ENCODE data around the gene MBOAT1. TPM values are rescaled to one million over a fixed set of nuclear protein-coding genes. Genes with fewer than 3 reads are reported as not detected.

The MBOAT1 gene
- total and polyA plus RNA-seq, 2 of the 13 experiments (the other 11 are each of a cell fraction or from before 2014, with no cell fraction given) = not detected

DNA sequence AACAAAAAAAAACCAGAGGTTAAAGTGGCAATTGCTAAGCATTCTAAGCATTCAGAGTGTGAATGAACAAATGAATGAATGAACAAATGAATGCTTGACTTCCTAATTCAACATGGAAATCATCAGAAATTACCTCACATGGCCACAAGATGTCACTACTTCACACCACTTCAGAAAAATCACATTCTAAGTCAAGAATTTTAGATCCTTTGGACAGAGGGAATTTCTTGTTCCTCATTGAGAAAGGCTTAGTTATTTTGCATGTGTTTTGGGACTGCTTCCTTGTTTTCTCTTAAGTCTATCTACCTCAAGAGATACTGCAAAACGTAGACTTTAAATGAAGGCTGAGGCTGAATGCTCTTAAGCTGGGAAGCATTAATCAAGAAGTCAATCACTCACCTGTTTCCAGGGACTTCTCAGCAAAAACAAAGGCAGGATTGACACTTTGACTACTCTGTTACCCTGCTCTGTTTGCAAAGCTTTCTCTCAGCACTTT, 120.2 kb downstream of the MBOAT1 start (continued):
- TF ChIP-seq, protein P1, sequence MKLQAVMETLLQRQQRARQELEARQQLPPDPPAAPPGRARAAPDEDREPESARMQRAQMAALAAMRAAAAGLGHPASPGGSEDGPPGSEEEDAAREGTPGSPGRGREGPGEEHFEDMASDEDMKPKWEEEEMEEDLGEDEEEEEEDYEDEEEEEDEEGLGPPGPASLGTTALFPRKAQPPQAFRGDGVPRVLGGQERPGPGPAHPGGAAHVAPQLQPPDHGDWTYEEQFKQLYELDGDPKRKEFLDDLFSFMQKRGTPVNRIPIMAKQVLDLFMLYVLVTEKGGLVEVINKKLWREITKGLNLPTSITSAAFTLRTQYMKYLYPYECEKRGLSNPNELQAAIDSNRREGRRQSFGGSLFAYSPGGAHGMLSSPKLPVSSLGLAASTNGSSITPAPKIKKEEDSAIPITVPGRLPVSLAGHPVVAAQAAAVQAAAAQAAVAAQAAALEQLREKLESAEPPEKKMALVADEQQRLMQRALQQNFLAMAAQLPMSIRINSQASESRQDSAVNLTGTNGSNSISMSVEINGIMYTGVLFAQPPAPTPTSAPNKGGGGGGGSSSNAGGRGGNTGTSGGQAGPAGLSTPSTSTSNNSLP (IDR thresholded peaks at IDR 0.05; ENCODE audit: low read depth, low read length) = peak; percentile 67; the same call in 1 of the 2 replicates
- TF ChIP-seq STAG1 (CRISPR knock-in tag; IDR thresholded peaks at IDR 0.05) = peak; percentile 80
- TF ChIP-seq RBFOX2 (IDR thresholded peaks at IDR 0.05; ENCODE audit: low read depth, low read length) = no peak
- TF ChIP-seq MIXL1 (CRISPR knock-in tag; IDR thresholded peaks at IDR 0.05) = 0 out of 2 replicates have a peak, but pooled peaks have one; percentile 25
- TF ChIP-seq MEF2D (CRISPR knock-in tag; IDR thresholded peaks at IDR 0.05) = no peak
- TF ChIP-seq RELA (CRISPR knock-in tag; IDR thresholded peaks at IDR 0.05) = no peak
- TF ChIP-seq, protein P2, sequence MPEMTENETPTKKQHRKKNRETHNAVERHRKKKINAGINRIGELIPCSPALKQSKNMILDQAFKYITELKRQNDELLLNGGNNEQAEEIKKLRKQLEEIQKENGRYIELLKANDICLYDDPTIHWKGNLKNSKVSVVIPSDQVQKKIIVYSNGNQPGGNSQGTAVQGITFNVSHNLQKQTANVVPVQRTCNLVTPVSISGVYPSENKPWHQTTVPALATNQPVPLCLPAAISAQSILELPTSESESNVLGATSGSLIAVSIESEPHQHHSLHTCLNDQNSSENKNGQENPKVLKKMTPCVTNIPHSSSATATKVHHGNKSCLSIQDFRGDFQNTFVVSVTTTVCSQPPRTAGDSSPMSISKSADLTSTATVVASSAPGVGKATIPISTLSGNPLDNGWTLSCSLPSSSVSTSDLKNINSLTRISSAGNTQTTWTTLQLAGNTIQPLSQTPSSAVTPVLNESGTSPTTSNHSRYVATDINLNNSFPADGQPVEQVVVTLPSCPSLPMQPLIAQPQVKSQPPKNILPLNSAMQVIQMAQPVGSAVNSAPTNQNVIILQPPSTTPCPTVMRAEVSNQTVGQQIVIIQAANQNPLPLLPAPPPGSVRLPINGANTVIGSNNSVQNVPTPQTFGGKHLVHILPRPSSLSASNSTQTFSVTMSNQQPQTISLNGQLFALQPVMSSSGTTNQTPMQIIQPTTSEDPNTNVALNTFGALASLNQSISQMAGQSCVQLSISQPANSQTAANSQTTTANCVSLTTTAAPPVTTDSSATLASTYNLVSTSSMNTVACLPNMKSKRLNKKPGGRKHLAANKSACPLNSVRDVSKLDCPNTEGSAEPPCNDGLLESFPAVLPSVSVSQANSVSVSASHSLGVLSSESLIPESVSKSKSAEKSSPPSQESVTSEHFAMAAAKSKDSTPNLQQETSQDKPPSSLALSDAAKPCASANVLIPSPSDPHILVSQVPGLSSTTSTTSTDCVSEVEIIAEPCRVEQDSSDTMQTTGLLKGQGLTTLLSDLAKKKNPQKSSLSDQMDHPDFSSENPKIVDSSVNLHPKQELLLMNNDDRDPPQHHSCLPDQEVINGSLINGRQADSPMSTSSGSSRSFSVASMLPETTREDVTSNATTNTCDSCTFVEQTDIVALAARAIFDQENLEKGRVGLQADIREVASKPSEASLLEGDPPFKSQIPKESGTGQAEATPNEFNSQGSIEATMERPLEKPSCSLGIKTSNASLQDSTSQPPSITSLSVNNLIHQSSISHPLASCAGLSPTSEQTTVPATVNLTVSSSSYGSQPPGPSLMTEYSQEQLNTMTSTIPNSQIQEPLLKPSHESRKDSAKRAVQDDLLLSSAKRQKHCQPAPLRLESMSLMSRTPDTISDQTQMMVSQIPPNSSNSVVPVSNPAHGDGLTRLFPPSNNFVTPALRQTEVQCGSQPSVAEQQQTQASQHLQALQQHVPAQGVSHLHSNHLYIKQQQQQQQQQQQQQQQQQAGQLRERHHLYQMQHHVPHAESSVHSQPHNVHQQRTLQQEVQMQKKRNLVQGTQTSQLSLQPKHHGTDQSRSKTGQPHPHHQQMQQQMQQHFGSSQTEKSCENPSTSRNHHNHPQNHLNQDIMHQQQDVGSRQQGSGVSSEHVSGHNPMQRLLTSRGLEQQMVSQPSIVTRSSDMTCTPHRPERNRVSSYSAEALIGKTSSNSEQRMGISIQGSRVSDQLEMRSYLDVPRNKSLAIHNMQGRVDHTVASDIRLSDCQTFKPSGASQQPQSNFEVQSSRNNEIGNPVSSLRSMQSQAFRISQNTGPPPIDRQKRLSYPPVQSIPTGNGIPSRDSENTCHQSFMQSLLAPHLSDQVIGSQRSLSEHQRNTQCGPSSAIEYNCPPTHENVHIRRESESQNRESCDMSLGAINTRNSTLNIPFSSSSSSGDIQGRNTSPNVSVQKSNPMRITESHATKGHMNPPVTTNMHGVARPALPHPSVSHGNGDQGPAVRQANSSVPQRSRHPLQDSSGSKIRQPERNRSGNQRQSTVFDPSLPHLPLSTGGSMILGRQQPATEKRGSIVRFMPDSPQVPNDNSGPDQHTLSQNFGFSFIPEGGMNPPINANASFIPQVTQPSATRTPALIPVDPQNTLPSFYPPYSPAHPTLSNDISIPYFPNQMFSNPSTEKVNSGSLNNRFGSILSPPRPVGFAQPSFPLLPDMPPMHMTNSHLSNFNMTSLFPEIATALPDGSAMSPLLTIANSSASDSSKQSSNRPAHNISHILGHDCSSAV (CRISPR knock-in tag; IDR thresholded peaks at IDR 0.05; ENCODE audit: borderline replicate concordance) = no peak
- TF ChIP-seq SMC3 (IDR thresholded peaks at IDR 0.05; ENCODE audit: low read length) = peak; percentile 60
- TF ChIP-seq ZNF354B (CRISPR knock-in tag; IDR thresholded peaks at IDR 0.05) = peak; percentile 43; the same call in 1 of the 2 replicates
- TF ChIP-seq ZKSCAN8 (CRISPR knock-in tag; IDR thresholded peaks at IDR 0.05; ENCODE audit: borderline replicate concordance) = 0 out of 2 replicates have a peak, but pooled peaks have one; percentile 23
- TF ChIP-seq TGIF2 (CRISPR knock-in tag; IDR thresholded peaks at IDR 0.05) = no peak

Measured in HepG2 (cell line).